KBM-7 (cell line): Measurements from ENCODE around the gene EXOSC7.
"Not testable (repeated sequence)": the region's sequence is repeated elsewhere in the genome, so short reads cannot be mapped to it uniquely, and the experiment has no call there.

Experiments
- DNase-seq: peaks from one replicate; pipeline ENCODE4 v3.0.0-alpha.2; 2015
- in situ Hi-C: fragments of 300-500 bp; cut with MboI; formaldehyde crosslinking; loops from 2 replicates; pipeline ENCODE4 v1.14.3; 2020; ENCODE audit warnings: low sequenced_read_pairs, low pct_unique_long_range_greater_than_20kb, mixed read lengths

EXOSC7 gene

DNA sequence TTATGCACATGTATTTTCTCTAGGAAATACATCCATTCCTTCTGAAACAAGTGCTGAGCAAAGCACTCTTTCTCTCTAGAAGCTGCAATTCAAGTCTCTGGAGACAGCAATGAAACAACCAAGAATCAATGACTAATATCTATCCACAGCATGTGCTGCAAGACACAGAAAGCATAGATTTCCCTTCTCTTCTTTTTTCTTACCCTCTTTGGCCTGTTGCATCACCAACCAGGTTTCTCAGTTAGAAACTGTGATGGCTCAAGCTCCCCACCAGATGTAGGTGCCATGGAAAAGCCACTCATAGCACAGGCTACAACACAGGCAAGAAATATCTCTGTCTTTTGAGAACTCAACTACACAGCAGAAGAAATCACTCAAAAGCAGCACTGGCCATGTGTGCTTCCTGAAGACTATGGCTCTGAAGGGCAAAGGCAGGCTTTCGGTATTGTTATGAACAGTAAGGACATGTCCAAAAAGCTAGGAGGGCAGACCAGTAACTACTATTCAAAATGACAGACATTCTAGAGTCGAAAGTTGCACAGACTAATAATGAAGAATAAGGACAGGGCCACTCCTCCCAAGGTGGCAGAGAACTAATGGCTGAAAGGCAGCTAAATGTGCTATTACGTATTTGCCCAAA is 15.5 kb upstream of the EXOSC7 start:
- in situ Hi-C loops: no loop called here
- no peak for DNase-seq

DNA sequence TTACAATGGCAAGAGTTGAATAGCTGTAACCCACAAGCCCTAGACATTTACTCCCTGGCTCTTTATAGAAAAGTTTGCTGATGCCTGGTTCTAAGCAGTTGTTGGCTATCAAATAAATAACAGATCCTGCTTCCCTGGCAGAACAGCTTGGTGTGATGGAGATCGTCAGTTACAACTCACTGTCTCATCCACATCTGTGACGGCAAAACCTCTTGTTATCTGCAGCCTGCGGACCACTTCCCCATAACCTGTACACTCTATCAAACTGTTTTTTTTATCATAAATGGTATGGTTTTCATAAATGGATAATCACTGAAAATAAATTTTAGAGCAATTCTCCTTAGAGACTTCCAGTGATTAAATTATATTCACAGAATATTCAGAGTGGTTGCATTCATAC is 14.2 kb upstream of the EXOSC7 start:
- in situ Hi-C loops: no loop called here
- DNase-seq: no peak

- DNase-seq: no peak
- in situ Hi-C loops: no loop called here
Measured at GRCh38 chr3:44962621-44963393, 13.2 kb upstream of the EXOSC7 start.

- in situ Hi-C loops: no loop called here
Measured at GRCh38 chr3:44963571-44964325, 12.3 kb upstream of the EXOSC7 start.

GRCh38 chr3:44965165-44965564 is 10.9 kb upstream of the EXOSC7 start:
- in situ Hi-C loops: no loop called here
- DNase-seq: no peak

More at GRCh38 chr3:44963571-44964325, 12.3 kb upstream of the EXOSC7 start:
- DNase-seq: no peak

DNA sequence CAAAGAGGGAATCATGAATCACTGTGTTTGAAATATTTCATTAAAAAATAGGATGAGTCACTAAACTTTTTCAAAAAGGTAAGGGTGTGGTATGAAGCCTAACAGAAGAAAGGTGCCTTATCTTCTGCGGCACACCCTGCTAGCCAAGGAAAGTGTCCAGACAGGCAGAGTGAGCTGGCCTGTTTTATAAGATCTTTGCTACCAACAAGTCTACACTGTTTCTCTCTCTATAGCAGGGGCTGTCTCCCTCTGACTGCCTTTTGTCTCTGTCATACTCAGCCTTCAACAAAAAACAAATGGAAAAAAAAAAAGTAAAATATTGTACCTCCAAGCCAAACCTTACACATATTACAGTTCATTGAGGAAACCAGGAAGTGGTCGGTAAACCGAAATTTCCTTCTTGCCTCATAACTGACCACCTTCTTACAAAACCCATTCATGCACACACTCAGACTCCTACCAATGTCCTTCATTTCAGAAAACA is 9.2 kb upstream of the EXOSC7 start:
- DNase-seq: peak; percentile 83
- in situ Hi-C loops: no loop called here

DNA sequence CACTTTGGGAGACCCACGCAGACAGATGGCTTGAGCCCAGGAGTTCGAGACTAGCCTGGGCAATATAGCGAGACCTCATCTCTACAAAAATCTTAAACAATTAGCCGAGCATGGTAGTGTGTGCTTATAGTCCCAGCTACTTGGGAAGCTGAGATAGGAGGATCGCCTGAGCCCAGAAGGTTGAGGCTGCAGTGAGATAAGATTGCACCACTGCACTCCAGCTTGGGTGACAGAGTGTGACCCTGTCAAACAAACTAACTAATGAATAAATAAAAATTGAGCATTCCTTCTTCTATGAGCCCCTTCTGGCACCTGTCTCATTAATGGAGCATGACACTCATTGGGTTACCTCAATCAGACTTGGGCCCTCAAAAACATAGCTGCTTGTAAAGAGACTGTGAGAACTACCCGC is 7.6 kb upstream of the EXOSC7 start:
- no peak for DNase-seq
- in situ Hi-C loops: no loop called here

GRCh38 chr3:44969154-44969827 is 6.8 kb upstream of the EXOSC7 start:
- in situ Hi-C loops: no loop called here
- peak; percentile 73 for DNase-seq

DNA sequence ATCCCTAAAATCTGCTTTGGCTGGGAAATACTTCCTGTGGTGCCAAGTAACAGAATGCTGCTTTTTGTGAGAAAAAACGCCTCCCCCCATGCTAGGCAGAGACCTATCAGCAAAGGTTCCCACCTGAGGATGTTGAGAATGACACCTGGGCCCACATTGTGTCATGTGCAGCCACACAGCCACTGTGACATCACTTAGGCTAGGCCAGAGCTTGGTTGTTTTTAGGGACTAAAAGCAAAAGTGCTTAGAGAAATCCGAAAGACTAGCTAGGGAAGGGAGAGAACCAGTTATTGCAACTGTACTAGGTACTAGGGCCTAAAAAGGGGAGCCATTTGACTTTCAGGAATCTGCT is 6.2 kb upstream of the EXOSC7 start:
- in situ Hi-C loops: no loop called here

DNA sequence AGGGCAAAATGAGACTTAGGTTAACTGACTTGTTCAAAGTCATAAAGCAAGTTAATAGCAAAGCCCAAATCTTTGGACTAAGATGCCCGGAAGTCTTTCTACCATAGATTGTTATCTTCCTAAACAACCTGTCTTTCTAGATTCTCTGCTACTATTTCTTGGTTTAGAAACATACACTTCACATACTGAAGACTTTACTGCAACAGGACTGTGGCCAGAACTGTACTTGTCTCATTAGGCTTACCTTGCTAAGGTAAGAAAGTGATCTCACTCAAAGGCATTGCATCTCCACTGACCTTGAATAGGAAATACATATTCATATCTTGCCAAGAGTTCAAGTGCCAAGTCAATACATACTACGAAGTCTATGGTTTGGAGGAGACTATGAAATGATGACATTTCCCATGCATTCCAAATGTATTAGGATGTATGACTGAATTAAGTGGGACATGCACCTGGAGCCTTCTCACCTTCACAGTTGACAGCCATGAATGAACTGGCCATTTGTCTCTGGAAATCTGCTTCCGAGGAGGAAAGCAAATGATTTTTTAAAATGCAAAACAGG is 5.0 kb upstream of the EXOSC7 start:
- no peak for DNase-seq
- in situ Hi-C loops: no loop called here

More for the DNA sequence above, 6.2 kb upstream of the EXOSC7 start:
- no peak for DNase-seq

- in situ Hi-C loops: no loop called here
- DNase-seq: no peak
Measured at GRCh38 chr3:44974416-44974815, 1.6 kb upstream of the EXOSC7 start.

GRCh38 chr3:44981220-44981619 is 5.2 kb downstream of the EXOSC7 start:
- in situ Hi-C loops: no loop called here
- DNase-seq: no peak

- no peak for DNase-seq
- in situ Hi-C loops: no loop called here
Measured at GRCh38 chr3:44981751-44982150, 5.7 kb downstream of the EXOSC7 start.

DNA sequence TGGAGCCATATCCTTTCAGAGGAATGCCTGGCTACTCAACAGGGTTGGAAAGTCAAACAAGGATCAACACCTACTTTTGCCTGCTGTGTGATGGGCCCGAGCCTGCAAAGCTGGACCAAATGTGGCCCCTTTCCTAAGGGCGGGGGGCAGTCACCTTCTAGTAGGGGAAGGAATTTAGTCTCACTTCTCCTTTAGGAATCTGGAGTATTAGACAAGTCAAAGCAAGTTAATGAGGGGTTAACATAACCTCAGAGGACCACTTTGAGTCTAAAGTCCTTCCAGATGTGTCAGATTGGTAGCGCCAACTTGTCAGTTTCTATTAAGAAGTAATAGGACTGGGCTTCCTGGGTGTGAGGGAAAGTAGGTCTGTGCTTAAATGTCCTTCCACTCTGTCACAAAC is 6.8 kb downstream of the EXOSC7 start:
- DNase-seq: no peak

GRCh38 chr3:44983484-44983941 is 7.5 kb downstream of the EXOSC7 start:
- no peak for DNase-seq
- in situ Hi-C loops: no loop called here

More for the DNA sequence above, 6.8 kb downstream of the EXOSC7 start:
- in situ Hi-C loops: no loop called here

DNA sequence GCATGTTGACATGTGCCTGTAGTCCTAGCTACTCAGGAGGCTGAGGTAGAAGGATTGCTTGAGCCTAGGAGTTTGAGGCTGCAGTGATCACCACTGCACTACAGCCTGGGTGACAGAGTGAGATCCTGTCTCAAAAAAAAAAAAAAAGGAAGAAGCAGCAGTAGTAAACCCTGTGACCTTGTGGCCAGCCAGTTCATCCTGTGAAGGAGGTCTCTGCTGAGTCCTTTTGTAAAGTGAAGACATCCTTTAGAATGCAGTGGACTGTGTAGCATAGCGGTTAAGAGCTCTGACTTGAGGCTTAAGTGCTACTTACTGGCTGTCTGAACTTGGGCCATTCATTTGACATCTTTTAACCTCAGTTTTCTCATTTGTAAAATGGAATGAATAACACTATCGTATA is 8.3 kb downstream of the EXOSC7 start:
- DNase-seq: peak; percentile 40
- in situ Hi-C loops: no loop called here

GRCh38 chr3:44986330-44986729 is 10.3 kb downstream of the EXOSC7 start:
- DNase-seq, in situ Hi-C loops: not testable (repeated sequence)

DNA sequence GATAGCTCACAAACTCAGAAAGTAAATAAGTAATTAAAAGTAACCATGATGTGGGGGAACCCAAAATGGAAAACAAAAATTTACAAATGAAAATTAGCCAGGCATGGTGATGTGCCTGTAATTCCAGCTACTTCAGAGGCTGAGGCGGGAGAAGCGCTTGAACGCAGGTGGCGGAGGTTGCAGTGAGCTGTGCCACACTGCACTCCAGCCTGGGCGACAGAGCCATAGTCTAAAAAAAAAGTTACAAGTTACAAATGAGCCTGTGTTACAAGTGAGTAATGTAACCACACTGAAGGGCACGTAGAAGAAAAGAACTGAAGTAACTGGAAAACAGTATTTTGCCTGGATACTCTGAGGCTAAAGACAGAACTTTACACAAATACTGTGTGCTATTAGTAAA is 11.3 kb downstream of the EXOSC7 start:
- DNase-seq: no peak
- in situ Hi-C loops: no loop called here

DNA sequence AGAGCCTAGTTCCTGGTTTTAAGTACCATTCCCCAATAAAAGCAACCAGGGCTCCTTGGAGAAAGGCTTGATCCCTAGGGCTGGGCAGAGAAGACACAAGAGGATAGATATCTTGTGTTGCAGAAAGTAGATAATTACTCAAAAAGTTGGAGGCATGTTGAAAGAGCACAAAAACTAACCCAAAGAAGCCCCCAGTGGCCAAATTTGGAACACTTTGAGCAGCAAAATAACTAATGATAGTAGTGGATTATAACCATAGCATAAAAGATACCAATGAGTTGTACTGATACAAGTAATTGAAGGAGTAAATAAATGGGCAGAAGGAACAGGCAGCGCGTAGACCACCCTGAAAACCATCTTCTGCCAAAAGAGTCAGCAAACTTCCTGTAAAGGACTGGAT is 12.0 kb downstream of the EXOSC7 start:
- no peak for DNase-seq
- in situ Hi-C loops: no loop called here
